ENCODE measurements around the gene UPF1. TPM values are rescaled to one million over a fixed set of nuclear protein-coding genes. Genes with fewer than 3 reads are reported as not detected.
A peak's percentile ranks its signal among the peaks of the same experiment; 100 is the strongest.

UPF1 gene
- total RNA-seq, 1 donor from 2014 or later = 57.8 TPM

GRCh38 chr19:18839465-18840287 lies 7.9 kb downstream of the UPF1 start:
- FAIRE-seq = no peak
- Histone ChIP-seq H3K4me2 (ENCODE audit: low read length) (peak overlapping the region; percentile 13), H2AFZ (ENCODE audit: low read depth, low read length) (no peak overlapping the region), H3K79me2 (ENCODE audit: insufficient read depth, low read length) (peaks cover 96% of the 10 kb centered on the region), H3K4me3 (ENCODE audit: insufficient read depth, low read depth, low read length) (no peak overlapping the region), H3K27ac (ENCODE audit: low read depth, low read length) (no peak overlapping the region), H4K20me1 (ENCODE audit: insufficient read depth, low read length) (peaks cover 100% of the 10 kb centered on the region), H3K4me1 (ENCODE audit: insufficient read depth, low read length) (peaks cover 29% of the 10 kb centered on the region), H3K36me3 (ENCODE audit: insufficient read depth, low read length) (peaks cover 4% of the 10 kb centered on the region), H3K9me3 (ENCODE audit: insufficient read depth, low read depth, low read length) (no peaks in the 10 kb centered on the region), H3K27me3 (ENCODE audit: insufficient read depth, low read length) (no peaks in the 10 kb centered on the region), H3K9ac (ENCODE audit: low read length) (no peak overlapping the region)
- H3K27ac Mint-ChIP-seq (ENCODE audit: unreplicated experiment) = no peak overlapping the region
- H3K4me3 Mint-ChIP-seq (ENCODE audit: unreplicated experiment) = no peak overlapping the region
- H3K9me3 Mint-ChIP-seq (ENCODE audit: unreplicated experiment) = no peaks in the 10 kb centered on the region
- H3K4me1 Mint-ChIP-seq (ENCODE audit: low read depth, unreplicated experiment) = peaks cover 34% of the 10 kb centered on the region
- no peak for DNase-seq (ENCODE audit: low read depth)
- TF ChIP-seq CTCF (IDR thresholded peaks at IDR 0.05; ENCODE audit: insufficient read depth, low read depth, low read length) (no peak), EZH2 (IDR thresholded peaks at IDR 0.05; ENCODE audit: insufficient read depth, low read length) (no peak)
- H3K36me3 Mint-ChIP-seq (ENCODE audit: low read depth, unreplicated experiment) = peaks cover 13% of the 10 kb centered on the region
- no peaks in the 10 kb centered on the region for H3K27me3 Mint-ChIP-seq (ENCODE audit: low read depth, unreplicated experiment)

GRCh38 chr19:18840288-18841267 lies 8.8 kb downstream of the UPF1 start:
- Mint-ChIP-seq H3K9me3 (ENCODE audit: unreplicated experiment) (no peaks in the 10 kb centered on the region), H3K4me1 (ENCODE audit: low read depth, unreplicated experiment) (peaks cover 35% of the 10 kb centered on the region), H3K4me3 (ENCODE audit: unreplicated experiment) (no peak overlapping the region), H3K36me3 (ENCODE audit: low read depth, unreplicated experiment) (peaks cover 11% of the 10 kb centered on the region), H3K27ac (ENCODE audit: unreplicated experiment) (no peak overlapping the region), H3K27me3 (ENCODE audit: low read depth, unreplicated experiment) (no peaks in the 10 kb centered on the region)
- Histone ChIP-seq H3K9ac (ENCODE audit: low read length) (no peak overlapping the region), H3K4me2 (ENCODE audit: low read length) (no peak overlapping the region), H3K4me3 (ENCODE audit: insufficient read depth, low read depth, low read length) (no peak overlapping the region), H3K4me1 (ENCODE audit: insufficient read depth, low read length) (peaks cover 29% of the 10 kb centered on the region), H4K20me1 (ENCODE audit: insufficient read depth, low read length) (peaks cover 100% of the 10 kb centered on the region), H3K27ac (ENCODE audit: low read depth, low read length) (no peak overlapping the region), H3K9me3 (ENCODE audit: insufficient read depth, low read depth, low read length) (no peaks in the 10 kb centered on the region), H2AFZ (ENCODE audit: low read depth, low read length) (no peak overlapping the region), H3K79me2 (ENCODE audit: insufficient read depth, low read length) (peaks cover 96% of the 10 kb centered on the region), H3K27me3 (ENCODE audit: insufficient read depth, low read length) (no peaks in the 10 kb centered on the region), H3K36me3 (ENCODE audit: insufficient read depth, low read length) (peaks cover 4% of the 10 kb centered on the region)
- TF ChIP-seq CTCF (IDR thresholded peaks at IDR 0.05; ENCODE audit: insufficient read depth, low read depth, low read length) (no peak), EZH2 (IDR thresholded peaks at IDR 0.05; ENCODE audit: insufficient read depth, low read length) (no peak)
- DNase-seq (ENCODE audit: low read depth) (no peak), FAIRE-seq (no peak)

Measured in astrocyte (in vitro differentiated cells and primary cell).